HCT116 (cell line): ENCODE results near the gene MIPEP. TPM values are rescaled to one million over a fixed set of nuclear protein-coding genes. Genes with fewer than 3 reads are reported as not detected.

Experiments
- ATAC-seq: fragments of 200-7000 bp; cut with Tn5 transposase; 2 replicates; pipeline ENCODE4 v1.9.1; 2020; ENCODE audit warnings: mild to moderate bottlenecking, moderate library complexity
- BruUV-seq: library from RNA; stranded (reverse); fragments of 400-500 nt; replicated peaks from 2 replicates; lab custom pipeline; 2021; lab: Mats Ljungman, UMichigan
- CTCF ChIA-PET: fragments of 300-600 bp; sonication (Branson Sonifier 250); formaldehyde crosslinking; loops from one replicate; lab custom pipeline; 2021; ENCODE audit warnings: antibody characterized with exemption; lab: Charles Lee
- POLR2A ChIA-PET: fragments of 300-600, 350-600 bp; sonication (Branson Sonifier 250); formaldehyde crosslinking; loops from one replicate; lab custom pipeline; 2021; ENCODE audit warnings: antibody characterized with exemption; lab: Charles Lee
- RAD21 ChIA-PET, 2 experiments: fragments of 300-600 bp; sonication (Branson Sonifier 250); formaldehyde crosslinking; loops; one replicate each; lab custom pipeline; 2023; ENCODE audit warnings: low total read pairs in 2 of 2; ENCODE audit not compliant: uncharacterized antibody in 2 of 2, unreplicated experiment in 2 of 2, low non-redundant PET in 1 of 2; lab: Charles Lee
- DNase-seq: peaks from one replicate; pipeline ENCODE4 v3.0.0-alpha.2; 2010; ENCODE audit warnings: low read depth, low spot score
- H2AFZ ChIP-seq: fragments of 200-600 bp; shearing (Covaris generic), sonication (generic); 2 replicates; pipeline ENCODE4 v1.6.1; 2017; ENCODE audit warnings: low read depth, mixed run types, mixed read lengths, antibody characterized with exemption, low read length; ENCODE audit not compliant: poor library complexity, severe bottlenecking
- H3K27ac ChIP-seq: 2 replicates; pipeline ENCODE4 v1.5.1; 2012; ENCODE audit warnings: low read depth, low read length
- H3K27me3 ChIP-seq: fragments of 200-600 bp; sonication (generic); 2 replicates; pipeline ENCODE4 v1.6.1; 2016; ENCODE audit warnings: mixed run types, low read length, mixed read lengths; ENCODE audit not compliant: insufficient read depth
- H3K36me3 ChIP-seq, 2 experiments: fragments of 200-500 bp in 1 of 2; fragments of 200-600 bp in 1 of 2; sonication (Bioruptor generic) in 1 of 2; sonication (generic) in 1 of 2; 2 replicates each; pipeline versions ENCODE4 v1.5.1 to v1.6.1; 2014 to 2016; ENCODE audit warnings: low read length in 2 of 2, inconsistent platforms in 1 of 2, mixed read lengths in 1 of 2, mixed run types in 1 of 2; ENCODE audit not compliant: insufficient read depth in 2 of 2, control insufficient read depth in 1 of 2
- H3K4me1 ChIP-seq, 2 experiments: fragments of 200-600 bp in 1 of 2; sonication (generic) in 1 of 2; 2 replicates each; pipeline versions ENCODE4 v1.5.1 to v1.6.1; 2012 to 2017; ENCODE audit warnings: low read length in 2 of 2, inconsistent platforms in 1 of 2, mild to moderate bottlenecking in 1 of 2, mixed read lengths in 1 of 2, mixed run types in 1 of 2, moderate library complexity in 1 of 2; ENCODE audit not compliant: insufficient read depth in 2 of 2, control insufficient read depth in 1 of 2
- H3K4me2 ChIP-seq: fragments of 200-600 bp; sonication (generic); 2 replicates; pipeline ENCODE4 v1.6.1; 2017; ENCODE audit warnings: mixed run types, low read length, mixed read lengths
- H3K4me3 ChIP-seq, 2 experiments: fragments of 200-600 bp in 1 of 2; sonication (generic) in 1 of 2; replicated peaks in 1 of 2; 2 replicates each; pipeline ENCODE4 v1.5.1; 2011 to 2016; ENCODE audit warnings: low read length in 2 of 2, control low read depth in 1 of 2, low read depth in 1 of 2, mild to moderate bottlenecking in 1 of 2, mixed read lengths in 1 of 2, mixed run types in 1 of 2
- H3K79me2 ChIP-seq: fragments of 200-600 bp; sonication (generic); 2 replicates; pipeline ENCODE4 v1.6.1; 2017; ENCODE audit warnings: mild to moderate bottlenecking, mixed run types, low read length, moderate library complexity, mixed read lengths; ENCODE audit not compliant: insufficient read depth
- H3K9ac ChIP-seq: fragments of 200-600 bp; sonication (generic); 2 replicates; pipeline ENCODE4 v1.6.1; 2016; ENCODE audit warnings: low read length, mixed read lengths
- H3K9me2 ChIP-seq: fragments of 200-600 bp; sonication (generic), shearing (Covaris generic); 2 replicates; pipeline ENCODE4 v1.6.1; 2017; ENCODE audit warnings: mixed run types, mild to moderate bottlenecking, moderate library complexity; ENCODE audit not compliant: insufficient read depth
- H3K9me3 ChIP-seq, 2 experiments: fragments of 200-500 bp in 1 of 2; fragments of 200-600 bp in 1 of 2; sonication (Bioruptor generic) in 1 of 2; sonication (generic) in 1 of 2; 2 replicates each; pipeline ENCODE4 v1.6.1; 2014 to 2017; ENCODE audit warnings: low read length in 2 of 2, mixed read lengths in 2 of 2, inconsistent platforms in 1 of 2, low read depth in 1 of 2, mild to moderate bottlenecking in 1 of 2, mixed run types in 1 of 2, moderate library complexity in 1 of 2; ENCODE audit not compliant: control insufficient read depth in 1 of 2, insufficient read depth in 1 of 2
- H4K20me1 ChIP-seq: fragments of 200-600 bp; sonication (generic), shearing (Covaris generic); 2 replicates; pipeline ENCODE4 v1.6.1; 2017; ENCODE audit warnings: mixed run types, mild to moderate bottlenecking, moderate library complexity; ENCODE audit not compliant: insufficient read depth
- CEBPB ChIP-seq: IDR thresholded peaks from 2 replicates; pipeline ENCODE4 v1.6.1; 2012; ENCODE audit warnings: low read depth
- CTCF ChIP-seq, 3 experiments: fragments of 200-600 bp in 1 of 3; sonication (generic) in 1 of 3; IDR thresholded peaks in 2 of 3; conservative IDR thresholded peaks in 1 of 3; 2 replicates each; pipeline ENCODE4 v1.5.1; 2012 to 2017; ENCODE audit warnings: low read depth in 2 of 3, low read length in 2 of 3, antibody characterized with exemption in 1 of 3, borderline replicate concordance in 1 of 3, control low read depth in 1 of 3, mild to moderate bottlenecking in 1 of 3, mixed read lengths in 1 of 3, mixed run types in 1 of 3, moderate library complexity in 1 of 3; ENCODE audit not compliant: insufficient read depth in 1 of 3
- EGR1 ChIP-seq: IDR thresholded peaks from 2 replicates; pipeline ENCODE4 v1.6.1; 2012; ENCODE audit warnings: low read depth
- EZH2 ChIP-seq: fragments of 200-600 bp; sonication (generic); IDR thresholded peaks from 2 replicates; pipeline ENCODE4 v1.6.1; 2017; ENCODE audit warnings: antibody characterized with exemption, mixed run types
- FOSL1 ChIP-seq: IDR thresholded peaks from 2 replicates; pipeline ENCODE4 v1.6.1; 2012; ENCODE audit warnings: low read depth
- JUND ChIP-seq: IDR thresholded peaks from 2 replicates; pipeline ENCODE4 v1.6.1; 2012
- ZFX ChIP-seq: fragments of 450-650 bp; IDR thresholded peaks from 2 replicates; pipeline ENCODE4 v1.6.1; 2017
- intact Hi-C: fragments of 100-400 bp; cut with micrococcal nuclease; formaldehyde crosslinking; loops from 2 replicates; pipeline ENCODE4 v1.10.0; 2022
- total RNA-seq: library from RNA; stranded (reverse); gene quantifications from one replicate; pipeline ENCODE4 v1.2.1, GENCODE V29; 2021; ENCODE audit not compliant: unreplicated experiment
- TF ChIP-seq, protein P1 (sequence below): IDR thresholded peaks from 2 replicates; pipeline ENCODE4 v1.6.1; 2012
- TF ChIP-seq, protein P2 (sequence below): IDR thresholded peaks from 2 replicates; pipeline ENCODE4 v1.6.1; 2011; ENCODE audit warnings: mild to moderate bottlenecking, low read length, moderate library complexity; ENCODE audit not compliant: insufficient replicate concordance; ENCODE audit errors: extremely low read depth
- TF ChIP-seq, protein P3 (sequence below): IDR thresholded peaks from 2 replicates; pipeline ENCODE4 v1.6.1; 2012; ENCODE audit warnings: low read depth

The MIPEP gene
- total RNA-seq, 1 experiment from 2014 or later, result 33.3 TPM

- CTCF ChIA-PET, result no interaction called here
Measured at GRCh38 chr13:23715092-23715761, 174.0 kb downstream of the MIPEP start.

More at GRCh38 chr13:23715092-23715761, 174.0 kb downstream of the MIPEP start:
- no peak overlapping the region for H2AFZ ChIP-seq
- no peak overlapping the region for H3K4me3 ChIP-seq
- no peaks in the 10 kb centered on the region for H3K79me2 ChIP-seq
- no peaks in the 10 kb centered on the region for H3K4me1 ChIP-seq
- intact Hi-C loops, result loop anchor here (5.0 kb wide), 2 partner anchors 157 to 172 kb away; partner anchors contain the start of gene MIPEP
- no peaks in the 10 kb centered on the region for H3K9me2 ChIP-seq
- POLR2A ChIA-PET, result no interaction called here
- no peak for DNase-seq
- H3K9me3 ChIP-seq, result no peaks in the 10 kb centered on the region
- TF ChIP-seq CEBPB, result no peak
- TF ChIP-seq, protein P1, sequence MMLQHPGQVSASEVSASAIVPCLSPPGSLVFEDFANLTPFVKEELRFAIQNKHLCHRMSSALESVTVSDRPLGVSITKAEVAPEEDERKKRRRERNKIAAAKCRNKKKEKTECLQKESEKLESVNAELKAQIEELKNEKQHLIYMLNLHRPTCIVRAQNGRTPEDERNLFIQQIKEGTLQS, result no peak
- no peak for TF ChIP-seq ZFX
- TF ChIP-seq EZH2, result no peak
- TF ChIP-seq, protein P2, sequence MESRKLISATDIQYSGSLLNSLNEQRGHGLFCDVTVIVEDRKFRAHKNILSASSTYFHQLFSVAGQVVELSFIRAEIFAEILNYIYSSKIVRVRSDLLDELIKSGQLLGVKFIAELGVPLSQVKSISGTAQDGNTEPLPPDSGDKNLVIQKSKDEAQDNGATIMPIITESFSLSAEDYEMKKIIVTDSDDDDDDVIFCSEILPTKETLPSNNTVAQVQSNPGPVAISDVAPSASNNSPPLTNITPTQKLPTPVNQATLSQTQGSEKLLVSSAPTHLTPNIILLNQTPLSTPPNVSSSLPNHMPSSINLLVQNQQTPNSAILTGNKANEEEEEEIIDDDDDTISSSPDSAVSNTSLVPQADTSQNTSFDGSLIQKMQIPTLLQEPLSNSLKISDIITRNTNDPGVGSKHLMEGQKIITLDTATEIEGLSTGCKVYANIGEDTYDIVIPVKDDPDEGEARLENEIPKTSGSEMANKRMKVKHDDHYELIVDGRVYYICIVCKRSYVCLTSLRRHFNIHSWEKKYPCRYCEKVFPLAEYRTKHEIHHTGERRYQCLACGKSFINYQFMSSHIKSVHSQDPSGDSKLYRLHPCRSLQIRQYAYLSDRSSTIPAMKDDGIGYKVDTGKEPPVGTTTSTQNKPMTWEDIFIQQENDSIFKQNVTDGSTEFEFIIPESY, result no peak
- TF ChIP-seq, protein P3, sequence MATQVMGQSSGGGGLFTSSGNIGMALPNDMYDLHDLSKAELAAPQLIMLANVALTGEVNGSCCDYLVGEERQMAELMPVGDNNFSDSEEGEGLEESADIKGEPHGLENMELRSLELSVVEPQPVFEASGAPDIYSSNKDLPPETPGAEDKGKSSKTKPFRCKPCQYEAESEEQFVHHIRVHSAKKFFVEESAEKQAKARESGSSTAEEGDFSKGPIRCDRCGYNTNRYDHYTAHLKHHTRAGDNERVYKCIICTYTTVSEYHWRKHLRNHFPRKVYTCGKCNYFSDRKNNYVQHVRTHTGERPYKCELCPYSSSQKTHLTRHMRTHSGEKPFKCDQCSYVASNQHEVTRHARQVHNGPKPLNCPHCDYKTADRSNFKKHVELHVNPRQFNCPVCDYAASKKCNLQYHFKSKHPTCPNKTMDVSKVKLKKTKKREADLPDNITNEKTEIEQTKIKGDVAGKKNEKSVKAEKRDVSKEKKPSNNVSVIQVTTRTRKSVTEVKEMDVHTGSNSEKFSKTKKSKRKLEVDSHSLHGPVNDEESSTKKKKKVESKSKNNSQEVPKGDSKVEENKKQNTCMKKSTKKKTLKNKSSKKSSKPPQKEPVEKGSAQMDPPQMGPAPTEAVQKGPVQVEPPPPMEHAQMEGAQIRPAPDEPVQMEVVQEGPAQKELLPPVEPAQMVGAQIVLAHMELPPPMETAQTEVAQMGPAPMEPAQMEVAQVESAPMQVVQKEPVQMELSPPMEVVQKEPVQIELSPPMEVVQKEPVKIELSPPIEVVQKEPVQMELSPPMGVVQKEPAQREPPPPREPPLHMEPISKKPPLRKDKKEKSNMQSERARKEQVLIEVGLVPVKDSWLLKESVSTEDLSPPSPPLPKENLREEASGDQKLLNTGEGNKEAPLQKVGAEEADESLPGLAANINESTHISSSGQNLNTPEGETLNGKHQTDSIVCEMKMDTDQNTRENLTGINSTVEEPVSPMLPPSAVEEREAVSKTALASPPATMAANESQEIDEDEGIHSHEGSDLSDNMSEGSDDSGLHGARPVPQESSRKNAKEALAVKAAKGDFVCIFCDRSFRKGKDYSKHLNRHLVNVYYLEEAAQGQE, result no peak
- TF ChIP-seq CTCF (IDR thresholded peaks at IDR 0.05 in 2 of 3, conservative IDR thresholded peaks at IDR 0.05 in 1 of 3; ENCODE audit: borderline replicate concordance in 1 of 3, insufficient read depth in 1 of 3, low read depth in 2 of 3, low read length in 2 of 3), result no peak
- no peak for TF ChIP-seq EGR1
- no peak for TF ChIP-seq FOSL1
- TF ChIP-seq JUND, result no peak
- TF ChIP-seq, all 23 proteins: peak for 0
- no peaks in the 10 kb centered on the region for H4K20me1 ChIP-seq
- no peak overlapping the region for H3K27ac ChIP-seq
- RAD21 ChIA-PET, result no interaction called here
- no peak overlapping the region for H3K4me2 ChIP-seq
- H3K36me3 ChIP-seq, result no peaks in the 10 kb centered on the region
- peak; percentile 33 for ATAC-seq
- H3K27me3 ChIP-seq, result 0 out of 2 replicates have a peak, but pooled peaks cover 7% of the 10 kb centered on the region
- no TSS peak for BruUV-seq
- no peak overlapping the region for H3K9ac ChIP-seq
